Stimulated activated CD8-positive, alpha-beta memory T cell treated with anti-CD3 and anti-CD28 coated beads, Interleukin-7, amount 100 ng/mL, for 1 hour (primary cell): ENCODE measurements around the gene RBM19.

ENCODE experiments used
- DNase-seq, 2 donors: peaks; one replicate each; pipeline ENCODE4 v3.0.0-alpha.2; 2020; ENCODE audit warnings: low read depth in 2 of 2

RBM19 gene

GRCh38 chr12:113988064-113988451 lies 21.9 kb upstream of the RBM19 start:
- DNase-seq: no peak

- no peak for DNase-seq
Measured at GRCh38 chr12:113987261-113988063, 21.3 kb upstream of the RBM19 start.

GRCh38 chr12:113984464-113984863 lies 18.3 kb upstream of the RBM19 start:
- DNase-seq: no peak

- no peak for DNase-seq
Measured at GRCh38 chr12:113983777-113984448, 17.8 kb upstream of the RBM19 start.

- no peak for DNase-seq
Measured at GRCh38 chr12:113983265-113983664, 17.1 kb upstream of the RBM19 start.

- no peak for DNase-seq
Measured at GRCh38 chr12:113981876-113982275, 15.8 kb upstream of the RBM19 start.

GRCh38 chr12:113980537-113981337 lies 14.6 kb upstream of the RBM19 start:
- no peak for DNase-seq

- DNase-seq: no peak
Measured at GRCh38 chr12:113980054-113980453, 13.9 kb upstream of the RBM19 start.

GRCh38 chr12:113978080-113978479 lies 12.0 kb upstream of the RBM19 start:
- no peak for DNase-seq

GRCh38 chr12:113974006-113974405 lies 7.9 kb upstream of the RBM19 start:
- DNase-seq: no peak

GRCh38 chr12:113973109-113973904 lies 7.2 kb upstream of the RBM19 start:
- DNase-seq: no peak

GRCh38 chr12:113971392-113971791 lies 5.3 kb upstream of the RBM19 start:
- DNase-seq: no peak

GRCh38 chr12:113970211-113970610 lies 4.1 kb upstream of the RBM19 start:
- DNase-seq: no peak

- no peak for DNase-seq
Measured at GRCh38 chr12:113967368-113967767, 1.2 kb upstream of the RBM19 start.

- DNase-seq: no peak
Measured at GRCh38 chr12:113962733-113963132, 3.4 kb downstream of the RBM19 start.

GRCh38 chr12:113961921-113962710 lies 4.0 kb downstream of the RBM19 start:
- no peak for DNase-seq

- DNase-seq: no peak
Measured at GRCh38 chr12:113960030-113960429, 6.1 kb downstream of the RBM19 start.

- DNase-seq: no peak
Measured at GRCh38 chr12:113959096-113959495, 7.0 kb downstream of the RBM19 start.

- DNase-seq: no peak
Measured at GRCh38 chr12:113958108-113958507, 8.0 kb downstream of the RBM19 start.

GRCh38 chr12:113957627-113958026 lies 8.5 kb downstream of the RBM19 start:
- DNase-seq: no peak
